DMS53 treated with DMSO at 0.1 percent for 48 hours (cell line): ENCODE measurements around the gene COMTD1.
"Not testable (repeated sequence)": the region's sequence is repeated elsewhere in the genome, so short reads cannot be mapped to it uniquely, and the experiment has no call there.

ENCODE experiments used
- DNase-seq: peaks from one replicate; lab custom pipeline; 2025; ENCODE audit not compliant: unreplicated experiment; lab: John Stamatoyannopoulos, UW

The COMTD1 gene

GRCh38 chr10:75226095-75226494 lies 9.7 kb downstream of the COMTD1 start:
- DNase-seq, result no peak

- no peak for DNase-seq
These were observed 12.2 kb downstream of the COMTD1 start for GRCh38 chr10:75223507-75223906.

DNA sequence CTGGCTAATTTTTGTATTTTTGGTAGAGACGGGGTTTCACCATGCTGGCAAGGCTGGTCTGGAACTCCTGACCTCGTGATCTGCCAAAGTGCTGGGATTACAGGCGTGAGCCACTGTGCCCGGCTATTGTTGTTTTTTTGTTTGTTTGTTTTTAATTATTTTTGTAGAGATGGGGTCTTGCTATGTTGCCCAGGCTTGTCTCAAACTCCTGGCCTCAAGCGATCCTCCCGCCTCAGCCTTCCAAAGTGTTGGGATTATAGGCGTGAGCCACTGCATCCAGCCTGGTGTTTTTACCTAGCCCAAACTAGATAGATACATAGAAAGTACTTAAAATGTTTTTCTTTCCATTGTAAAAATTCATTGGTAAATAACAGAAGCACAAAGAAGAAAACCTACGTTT lies 14.3 kb downstream of the COMTD1 start:
- DNase-seq, result not testable (repeated sequence)

- no peak for DNase-seq
These were observed 15.5 kb downstream of the COMTD1 start for GRCh38 chr10:75220274-75220673.

DNA sequence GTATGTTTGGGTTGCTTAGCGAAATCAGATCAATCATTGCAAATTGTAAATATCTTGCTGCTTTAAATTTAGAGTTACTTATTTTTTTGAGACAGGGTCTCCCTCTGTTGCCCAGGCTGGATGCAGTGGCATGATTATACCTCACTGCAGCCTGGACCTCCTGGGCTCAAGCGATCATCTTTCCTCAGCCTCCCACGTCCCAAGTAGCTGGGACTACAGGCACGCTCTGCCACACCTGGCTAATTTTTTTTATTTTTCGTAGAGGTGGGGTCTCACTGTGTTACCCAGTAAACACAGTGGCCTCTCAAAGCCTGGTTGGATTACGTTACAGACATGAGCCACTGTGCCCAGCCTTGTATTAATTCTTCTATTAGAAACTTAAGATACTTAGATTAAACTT lies 23.4 kb downstream of the COMTD1 start:
- no peak for DNase-seq

DNA sequence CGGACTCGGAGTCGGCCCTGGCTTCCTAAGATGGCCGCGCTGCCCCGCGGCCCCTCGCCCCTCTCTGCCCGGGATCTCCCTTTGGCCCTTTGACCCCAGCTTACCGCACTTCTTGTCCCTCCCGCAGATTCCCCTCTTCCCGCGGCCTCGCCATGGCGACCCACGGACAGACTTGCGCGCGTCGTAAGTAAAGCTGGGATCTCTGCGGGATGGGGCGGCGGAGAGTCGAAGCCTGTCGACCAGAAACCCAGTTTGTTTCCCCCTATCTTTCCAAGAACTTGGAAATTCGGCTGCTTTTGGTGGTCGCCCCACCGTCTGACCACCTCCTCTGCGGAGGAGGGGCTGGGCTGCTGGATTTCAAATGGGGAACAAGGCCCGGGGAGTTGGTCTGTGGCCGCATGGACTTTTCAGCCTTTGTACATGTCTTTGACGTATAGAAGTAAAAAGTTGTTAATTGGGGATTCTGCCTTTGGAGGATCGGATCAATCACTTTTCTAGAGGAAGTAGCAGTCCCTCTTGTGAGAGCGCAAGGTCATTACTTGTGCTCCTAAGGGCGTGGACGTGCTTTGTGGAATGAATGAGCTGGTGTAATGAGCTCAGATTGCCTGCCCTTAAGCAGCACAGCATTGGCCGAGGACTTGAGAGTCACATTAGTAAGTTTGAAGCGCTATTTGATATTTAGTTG lies 24.6 kb downstream of the COMTD1 start:
- DNase-seq, result peak; percentile 11

DNA sequence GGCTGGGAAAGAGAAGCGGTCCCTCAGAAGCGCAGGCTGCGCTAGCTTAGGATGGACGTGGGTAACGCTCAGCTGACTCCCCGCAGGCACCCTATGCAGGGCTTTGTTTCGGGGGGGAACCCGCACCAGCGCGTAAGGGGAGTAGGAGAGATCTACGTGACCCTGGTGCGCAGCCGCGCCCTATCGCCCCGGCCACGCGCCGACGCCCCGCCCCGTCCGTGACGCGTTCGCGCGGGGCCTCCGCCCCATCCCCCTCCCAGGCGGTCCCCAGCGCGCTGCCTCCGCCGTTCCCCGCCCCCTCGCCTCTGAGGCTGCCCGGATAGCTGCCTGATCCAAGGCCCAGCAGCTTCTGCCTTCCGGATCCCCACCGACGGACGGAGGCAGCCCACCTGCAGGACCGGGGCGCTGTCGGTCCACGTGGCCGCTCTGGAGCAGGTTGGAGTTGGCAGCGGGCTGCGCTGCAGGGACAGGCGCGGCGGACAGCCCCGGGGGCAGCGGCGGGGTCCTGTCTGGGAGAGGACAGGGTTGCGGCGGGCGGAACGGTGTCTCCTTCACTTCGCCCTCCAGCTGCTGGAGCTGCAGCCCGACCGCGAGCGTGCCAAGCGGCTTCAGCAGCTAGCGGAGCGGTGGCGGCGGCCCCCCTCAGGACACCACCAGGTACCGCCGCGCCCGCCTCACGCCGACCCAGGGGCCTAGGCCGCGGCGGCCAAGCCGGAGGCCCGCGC lies 25.3 kb downstream of the COMTD1 start, which contains the start of gene VDAC2:
Gene VDAC2 (plus strand): TSS at position 515 of the 725 bp plus-strand sequence. CDS start 363 bp downstream, outside the sequence.
- DNase-seq, result peak; percentile 87

DNA sequence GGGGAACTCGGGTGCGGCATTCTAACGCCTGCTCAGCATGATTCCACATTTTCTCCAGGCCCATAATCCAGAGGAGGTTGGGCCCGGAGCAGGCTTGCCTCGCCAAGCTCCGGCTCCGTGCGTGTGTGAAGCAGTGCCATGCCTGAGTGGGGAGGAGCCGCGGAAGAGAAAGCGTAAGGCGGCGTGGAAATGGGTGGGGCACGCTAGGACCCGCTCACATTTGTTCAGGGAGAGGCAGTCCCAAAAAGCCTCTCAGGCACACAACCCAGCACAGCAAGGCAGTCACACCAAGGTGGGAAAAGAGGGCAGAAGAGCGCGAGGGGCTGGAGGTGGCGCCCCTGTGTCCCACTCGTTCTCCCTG lies 25.9 kb downstream of the COMTD1 start:
- peak; percentile 49 for DNase-seq

GRCh38 chr10:75209086-75209920 lies 26.5 kb downstream of the COMTD1 start:
- no peak for DNase-seq

DNA sequence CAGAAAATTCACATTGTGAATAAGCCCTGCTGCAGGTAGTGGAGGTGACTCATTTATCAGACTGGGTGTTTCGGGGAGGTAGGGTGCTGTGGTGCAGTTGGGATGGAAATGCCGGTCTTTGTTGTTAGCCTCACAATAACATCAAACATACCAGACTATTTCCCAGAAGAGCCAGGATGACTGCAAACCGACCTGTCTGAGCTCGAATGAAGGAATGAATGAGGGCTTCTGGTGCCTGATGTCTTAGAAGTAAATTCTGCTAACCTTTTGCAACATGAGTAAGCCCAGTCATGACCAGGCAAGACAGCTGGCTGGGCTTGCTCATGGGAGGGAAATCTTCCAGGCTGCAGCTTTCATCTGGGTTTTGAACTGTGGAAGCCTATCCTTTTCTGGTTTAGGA lies 27.6 kb downstream of the COMTD1 start:
- no peak for DNase-seq

DNA sequence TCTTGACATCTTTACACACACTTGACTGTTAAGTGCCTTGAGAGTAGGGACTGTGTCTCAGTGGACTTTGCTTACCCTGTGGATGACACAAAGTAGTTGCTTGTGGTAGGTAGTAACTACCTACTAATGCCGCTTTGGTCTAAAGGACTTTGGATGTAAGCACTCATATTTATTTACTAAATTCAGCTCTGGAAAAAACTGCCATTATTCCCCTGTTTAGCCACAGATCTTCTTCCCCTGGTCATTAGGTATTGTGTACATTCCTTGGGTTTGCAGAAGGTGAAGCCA lies 28.0 kb downstream of the COMTD1 start:
- no peak for DNase-seq

DNA sequence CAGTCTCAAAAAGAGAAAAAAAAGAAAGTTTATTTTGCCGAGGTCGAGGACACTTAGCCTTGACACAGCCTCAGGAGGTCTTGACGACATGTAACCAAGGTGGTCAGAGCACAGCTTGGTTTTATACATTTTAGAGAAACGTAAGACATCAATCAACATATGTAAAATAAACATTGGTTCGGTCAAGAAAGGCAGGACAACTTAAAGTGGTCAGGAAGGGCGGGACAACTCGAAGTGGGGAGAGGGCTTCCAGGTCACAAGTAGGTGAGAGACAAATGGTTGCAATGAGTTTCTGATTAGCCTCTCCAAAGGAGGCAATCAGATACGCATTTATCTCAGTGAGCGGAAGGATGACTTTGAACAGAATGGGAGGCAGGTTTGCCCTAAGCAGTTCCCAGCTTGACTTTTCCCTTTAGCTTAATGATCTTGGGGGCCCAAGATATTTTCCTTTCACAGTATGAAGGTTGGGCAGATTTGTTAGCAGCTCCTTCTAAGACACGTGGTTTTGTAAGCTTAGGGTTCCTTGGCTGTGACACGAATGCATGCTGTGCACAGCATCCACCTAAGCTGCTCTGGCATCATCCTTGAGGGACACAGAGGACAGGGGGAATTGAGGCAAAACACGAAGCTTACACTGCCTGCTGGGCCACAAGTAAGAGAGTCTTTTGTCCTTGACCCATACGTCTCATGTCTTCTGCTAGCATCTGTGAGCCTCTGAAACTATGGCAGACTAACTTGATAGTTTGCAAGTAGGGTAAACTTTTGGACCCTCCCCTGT lies 28.5 kb downstream of the COMTD1 start:
- no peak for DNase-seq

DNA sequence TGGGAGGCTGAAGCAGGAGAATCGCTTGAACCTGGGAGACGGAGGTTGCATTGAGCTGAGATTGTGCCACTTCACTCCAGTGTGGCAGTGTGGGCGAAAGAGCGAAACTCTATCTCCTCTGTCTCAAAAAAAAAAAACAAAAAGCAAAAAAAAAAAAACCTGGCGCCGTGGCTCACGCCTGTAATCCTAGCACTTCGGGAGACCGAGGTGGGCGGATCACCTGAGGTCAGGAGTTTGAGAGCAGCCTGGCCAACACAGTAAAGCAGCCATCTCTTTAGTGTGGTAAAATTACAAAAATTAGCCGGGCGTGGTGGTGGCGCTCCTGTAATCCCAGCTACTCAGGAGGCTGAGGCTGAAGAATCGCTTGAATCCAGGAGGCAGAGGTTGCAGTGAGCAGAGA lies 29.1 kb downstream of the COMTD1 start:
- DNase-seq, result not testable (repeated sequence)

- no peak for DNase-seq
These were observed 29.8 kb downstream of the COMTD1 start for GRCh38 chr10:75205908-75206307.

GRCh38 chr10:75203724-75204123 lies 32.0 kb downstream of the COMTD1 start:
- no peak for DNase-seq

- not testable (repeated sequence) for DNase-seq
These were observed 32.6 kb downstream of the COMTD1 start for GRCh38 chr10:75203046-75203620.

- DNase-seq, result no peak
These were observed 33.3 kb downstream of the COMTD1 start for GRCh38 chr10:75202321-75203045.

DNA sequence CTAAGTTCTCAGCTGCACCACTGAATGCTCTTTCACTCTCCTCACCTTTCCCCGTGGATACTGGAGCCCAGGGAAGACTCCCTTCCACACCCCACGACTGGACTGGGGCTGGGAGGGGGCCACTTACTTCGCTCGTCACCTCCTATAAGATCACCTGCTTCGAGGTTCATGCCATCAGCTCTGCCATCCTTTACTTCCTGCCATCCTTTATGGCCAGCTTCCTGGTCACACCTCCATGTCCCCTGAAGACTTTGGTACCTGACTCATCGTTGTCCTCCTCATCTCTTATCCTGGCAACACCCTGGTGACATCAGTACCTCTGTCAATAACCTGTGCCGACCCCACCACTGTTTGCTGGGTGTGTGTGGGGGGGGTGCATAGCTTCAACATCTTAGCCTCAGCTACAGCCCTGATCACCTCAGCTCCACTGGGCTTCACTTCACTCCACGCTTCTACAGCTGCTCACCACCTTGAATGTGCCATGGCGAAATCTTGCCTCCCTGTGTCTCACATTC lies 33.9 kb downstream of the COMTD1 start:
- DNase-seq, result peak; percentile 30

DNA sequence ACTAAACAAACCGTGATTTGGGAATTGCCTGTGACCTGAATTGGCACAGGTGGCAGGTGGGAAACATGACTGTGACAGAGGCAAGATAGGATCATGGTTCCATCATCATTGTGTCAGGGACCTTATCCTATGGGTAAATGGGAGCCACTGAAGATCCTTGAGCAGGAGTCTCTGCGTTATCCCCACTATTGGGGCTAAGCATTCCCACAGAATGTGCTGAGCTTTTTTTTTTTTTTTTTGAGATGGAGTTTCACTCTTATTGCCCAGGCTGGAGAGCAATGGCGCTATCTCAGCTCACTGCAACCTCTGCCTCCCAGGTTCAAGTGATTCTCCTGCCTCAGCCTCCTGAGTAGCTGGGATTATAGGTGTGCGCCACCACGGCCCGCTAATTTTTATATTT lies 35.8 kb downstream of the COMTD1 start:
- not testable (repeated sequence) for DNase-seq

- DNase-seq, result no peak
These were observed 37.9 kb downstream of the COMTD1 start for GRCh38 chr10:75197906-75198305.
